Neural progenitor cell (in vitro differentiated cells): ENCODE data around the gene TRAPPC1. TPM values are rescaled to one million over a fixed set of nuclear protein-coding genes. Genes with fewer than 3 reads are reported as not detected.

Experiments used
- DNase-seq: peaks from one replicate; pipeline ENCODE4 v3.0.0-alpha.2; 2016; ENCODE audit warnings: low spot score
- H2AFZ ChIP-seq: fragments of 200-600 bp; sonication (generic); replicated peaks from 2 replicates; pipeline ENCODE4 v1.6.1; 2016; ENCODE audit warnings: antibody characterized with exemption
- H3F3A ChIP-seq: fragments of 200-600 bp; sonication (generic); 2 replicates; pipeline ENCODE4 v1.6.1; 2016; ENCODE audit warnings: antibody characterized with exemption, low read depth
- H3K27ac ChIP-seq: fragments of 200-600 bp; sonication (generic); 2 replicates; pipeline ENCODE4 v1.5.1; 2016; ENCODE audit warnings: mild to moderate bottlenecking
- H3K27me3 ChIP-seq: fragments of 200-600 bp; sonication (generic); 2 replicates; pipeline ENCODE4 v1.6.1; 2016; ENCODE audit warnings: mild to moderate bottlenecking, moderate library complexity
- H3K36me3 ChIP-seq: fragments of 200-600 bp; sonication (generic); 2 replicates; pipeline ENCODE4 v1.5.1; 2016
- H3K4me1 ChIP-seq: fragments of 200-600 bp; sonication (generic); 2 replicates; pipeline ENCODE4 v1.6.1; 2016; ENCODE audit warnings: mixed run types
- H3K4me2 ChIP-seq: fragments of 200-600 bp; sonication (generic); 2 replicates; pipeline ENCODE4 v1.6.1; 2016
- H3K4me3 ChIP-seq: fragments of 200-600 bp; sonication (generic); 2 replicates; pipeline ENCODE4 v1.5.1; 2016
- H3K79me2 ChIP-seq: fragments of 200-600 bp; sonication (generic); 2 replicates; pipeline ENCODE4 v1.6.1; 2016; ENCODE audit warnings: low read depth
- H3K9ac ChIP-seq: fragments of 200-600 bp; sonication (generic); 2 replicates; pipeline ENCODE4 v1.6.1; 2016
- H3K9me3 ChIP-seq: fragments of 200-600 bp; sonication (generic); 2 replicates; pipeline ENCODE4 v1.5.1; 2016; ENCODE audit warnings: low read depth
- H4K20me1 ChIP-seq: fragments of 200-600 bp; sonication (generic); 2 replicates; pipeline ENCODE4 v1.6.1; 2016; ENCODE audit warnings: low read depth
- H3K27ac Mint-ChIP-seq: 3 replicates; pipeline ENCODE4 v1.8.0; 2021; ENCODE audit warnings: mixed read lengths
- H3K27me3 Mint-ChIP-seq: 2 replicates; pipeline ENCODE4 v1.8.0; 2022; ENCODE audit warnings: low read depth, mild to moderate bottlenecking, inconsistent platforms, moderate library complexity, mixed read lengths; ENCODE audit not compliant: insufficient read depth
- H3K36me3 Mint-ChIP-seq: 3 replicates; pipeline ENCODE4 v1.8.0; 2021; ENCODE audit warnings: mixed read lengths
- H3K4me1 Mint-ChIP-seq: 3 replicates; pipeline ENCODE4 v1.8.0; 2021; ENCODE audit warnings: mixed read lengths
- H3K4me3 Mint-ChIP-seq: 3 replicates; pipeline ENCODE4 v1.8.0; 2021; ENCODE audit warnings: mild to moderate bottlenecking, moderate library complexity, mixed read lengths
- H3K9me3 Mint-ChIP-seq: 3 replicates; pipeline ENCODE4 v1.8.0; 2020; ENCODE audit warnings: mixed read lengths
- CTCF ChIP-seq: fragments of 200-600 bp; sonication (generic); IDR thresholded peaks from 2 replicates; pipeline ENCODE4 v1.5.1; 2017; ENCODE audit warnings: antibody characterized with exemption, mild to moderate bottlenecking
- EZH2 ChIP-seq: fragments of 200-600 bp; sonication (generic); IDR thresholded peaks from 2 replicates; pipeline ENCODE4 v1.6.1; 2017; ENCODE audit warnings: antibody characterized with exemption, mild to moderate bottlenecking, moderate library complexity
- EZH2phosphoT487 ChIP-seq: fragments of 200-600 bp; sonication (generic); IDR thresholded peaks from 2 replicates; pipeline ENCODE4 v1.6.1; 2017; ENCODE audit warnings: antibody characterized with exemption
- total RNA-seq: library from RNA; depleted of rRNA; stranded (reverse); fragments of >200 nt; gene quantifications from 2 replicates; pipeline ENCODE4 v1.2.3, GENCODE V29; 2015; ENCODE audit warnings: low replicate concordance

Gene TRAPPC1
- total RNA-seq, 1 donor from 2014 or later = 9.8 TPM

- H3K27ac Mint-ChIP-seq = no peak overlapping the region
- H3K79me2 ChIP-seq = no peaks in the 10 kb centered on the region
- no peak overlapping the region for H3K4me3 ChIP-seq
- no peak overlapping the region for H3K4me3 Mint-ChIP-seq
- peaks cover 14% of the 10 kb centered on the region for H3K27me3 ChIP-seq
- no peaks in the 10 kb centered on the region for H3K9me3 ChIP-seq
- peaks cover 12% of the 10 kb centered on the region for H3K36me3 Mint-ChIP-seq
- H4K20me1 ChIP-seq = peaks cover 2% of the 10 kb centered on the region
- H3K27ac ChIP-seq = no peak overlapping the region
- TF ChIP-seq EZH2 (no peak), EZH2phosphoT487 (no peak), CTCF (no peak)
- H3F3A ChIP-seq = peaks cover 10% of the 10 kb centered on the region
- H3K4me1 ChIP-seq = peaks cover 2% of the 10 kb centered on the region
- H3K27me3 Mint-ChIP-seq = peaks cover 3% of the 10 kb centered on the region
- DNase-seq = no peak
- no peaks in the 10 kb centered on the region for H3K9me3 Mint-ChIP-seq
- no peak overlapping the region for H3K4me2 ChIP-seq
- peaks cover 12% of the 10 kb centered on the region for H3K4me1 Mint-ChIP-seq
- no peak overlapping the region for H3K9ac ChIP-seq
- no peak overlapping the region for H2AFZ ChIP-seq
- no peaks in the 10 kb centered on the region for H3K36me3 ChIP-seq
These were observed 21.5 kb downstream of the TRAPPC1 start for GRCh38 chr17:7910281-7910680.

- H2AFZ ChIP-seq = no peak overlapping the region
- no peak overlapping the region for H3K9ac ChIP-seq
- no peak for DNase-seq
- H3K9me3 ChIP-seq = no peaks in the 10 kb centered on the region
- no peak overlapping the region for H3K4me3 ChIP-seq
- Mint-ChIP-seq H3K27ac (no peak overlapping the region), H3K27me3 (no peaks in the 10 kb centered on the region), H3K36me3 (peaks cover 19% of the 10 kb centered on the region), H3K4me1 (peaks cover 5% of the 10 kb centered on the region), H3K9me3 (no peaks in the 10 kb centered on the region), H3K4me3 (no peak overlapping the region)
- H3K79me2 ChIP-seq = no peaks in the 10 kb centered on the region
- H3K4me2 ChIP-seq = no peak overlapping the region
- TF ChIP-seq EZH2 = no peak
- no peak for TF ChIP-seq EZH2phosphoT487
- TF ChIP-seq CTCF = no peak
- H3K36me3 ChIP-seq = no peaks in the 10 kb centered on the region
- H3K27me3 ChIP-seq = peaks cover 2% of the 10 kb centered on the region
- H3F3A ChIP-seq = peaks cover 3% of the 10 kb centered on the region
- H3K27ac ChIP-seq = no peak overlapping the region
- H3K4me1 ChIP-seq = peaks cover 3% of the 10 kb centered on the region
- no peaks in the 10 kb centered on the region for H4K20me1 ChIP-seq
These were observed 22.7 kb downstream of the TRAPPC1 start for GRCh38 chr17:7909089-7909488.

GRCh38 chr17:7903154-7904103 lies 28.3 kb downstream of the TRAPPC1 start:
- Histone ChIP-seq H3K36me3 (no peaks in the 10 kb centered on the region), H4K20me1 (no peaks in the 10 kb centered on the region), H3K4me2 (peak overlapping the region; percentile 66), H3K4me1 (peaks cover 17% of the 10 kb centered on the region), H3K9ac (no peak overlapping the region), H2AFZ (no peak overlapping the region), H3K9me3 (no peaks in the 10 kb centered on the region), H3K79me2 (no peaks in the 10 kb centered on the region), H3K27ac (peak overlapping the region; percentile 89), H3F3A (peaks cover 21% of the 10 kb centered on the region), H3K27me3 (no peaks in the 10 kb centered on the region), H3K4me3 (no peak overlapping the region)
- peak overlapping the region; percentile 78 for H3K27ac Mint-ChIP-seq
- H3K4me1 Mint-ChIP-seq = peaks cover 3% of the 10 kb centered on the region
- TF ChIP-seq EZH2 (no peak), CTCF (no peak), EZH2phosphoT487 (no peak)
- peaks cover 46% of the 10 kb centered on the region for H3K36me3 Mint-ChIP-seq
- H3K27me3 Mint-ChIP-seq = no peaks in the 10 kb centered on the region
- peak; percentile 52 for DNase-seq
- H3K9me3 Mint-ChIP-seq = no peaks in the 10 kb centered on the region
- H3K4me3 Mint-ChIP-seq = no peak overlapping the region
